NK-92 (cell line): ENCODE measurements around the gene PARVA.

ENCODE experiments used
- DNase-seq: peaks from one replicate; lab custom pipeline; 2025; ENCODE audit not compliant: unreplicated experiment; lab: John Stamatoyannopoulos, UW

The PARVA gene

GRCh38 chr11:12376259-12377081 is 901 bp upstream of the PARVA start:
- DNase-seq: no peak

- DNase-seq: no peak
Measured at GRCh38 chr11:12377824-12378593, 638 bp downstream of the PARVA start.

DNA sequence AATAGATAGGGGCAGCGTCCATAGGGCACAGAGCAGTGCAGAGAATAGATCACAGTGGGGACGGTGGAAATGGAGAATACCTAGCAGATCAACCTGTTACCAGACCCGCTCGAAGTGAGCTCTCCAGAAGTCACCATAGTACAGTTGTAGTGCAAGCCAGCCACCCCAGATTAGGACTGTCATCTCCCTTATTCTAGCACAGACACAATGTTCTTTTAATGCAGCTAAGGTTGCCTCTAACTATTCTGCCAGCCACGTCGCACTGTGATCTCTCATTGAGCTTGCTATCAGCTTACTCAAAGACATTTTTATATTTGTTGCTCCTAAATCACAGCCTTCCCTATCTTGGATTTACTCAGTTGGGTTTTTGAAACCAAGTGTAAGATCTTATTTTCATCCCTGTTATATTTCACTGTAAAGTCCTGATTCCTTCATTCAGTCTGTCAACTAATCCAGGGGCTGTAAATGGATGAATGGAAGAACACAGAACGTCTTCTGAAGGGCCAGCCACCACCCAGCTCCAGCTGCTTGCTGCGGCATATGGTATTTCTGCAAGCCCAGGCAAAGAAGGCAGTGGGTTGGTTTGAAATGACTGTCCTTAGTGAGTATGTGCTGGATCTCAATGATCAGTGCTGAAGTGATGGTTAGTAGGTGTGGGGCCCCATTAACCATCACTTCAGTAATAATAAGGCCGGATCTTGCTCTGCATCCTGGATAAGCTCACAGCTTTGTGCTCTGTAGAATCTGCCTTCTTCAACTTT is 3.4 kb downstream of the PARVA start:
- no peak for DNase-seq

GRCh38 chr11:12381875-12382274 is 4.5 kb downstream of the PARVA start:
- no peak for DNase-seq

- DNase-seq: no peak
Measured at GRCh38 chr11:12382451-12382850, 5.1 kb downstream of the PARVA start.

DNA sequence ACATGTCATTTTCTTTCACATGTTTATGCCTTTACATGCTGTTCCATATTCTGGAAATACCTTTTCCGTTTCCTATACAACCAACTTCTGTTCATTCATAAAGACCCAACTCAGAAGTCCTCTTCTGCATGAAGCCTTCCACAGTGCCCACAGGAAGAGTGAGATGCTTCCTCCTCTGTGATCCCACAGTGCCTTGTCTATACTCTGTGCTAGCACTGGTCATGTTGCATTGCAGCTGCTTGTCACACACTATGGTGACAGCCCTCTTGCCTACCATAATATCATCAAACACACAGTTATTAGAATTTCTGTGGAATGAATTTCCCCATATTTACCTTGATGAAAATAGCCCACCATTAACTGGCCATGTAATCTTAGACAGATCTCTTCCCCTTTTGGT is 8.9 kb downstream of the PARVA start:
- DNase-seq: no peak

DNA sequence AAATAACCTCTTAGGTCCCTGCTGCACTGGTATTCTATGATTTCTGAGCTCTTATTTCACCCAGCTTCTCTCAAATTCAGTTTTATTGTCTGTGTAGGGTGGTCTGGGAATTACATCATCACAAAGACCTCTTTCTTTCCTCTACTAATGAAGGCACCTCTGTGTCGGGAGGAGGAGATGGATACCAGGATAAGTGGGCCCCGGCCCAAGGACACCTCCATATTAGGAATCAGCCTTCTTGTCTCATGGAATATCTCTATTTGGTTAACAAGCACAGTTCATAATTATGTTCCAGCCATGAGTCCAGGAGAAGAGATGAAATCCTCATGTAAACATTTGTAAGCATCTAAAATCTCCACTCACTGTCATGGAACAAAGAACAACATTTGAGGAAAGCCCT is 9.4 kb downstream of the PARVA start:
- DNase-seq: no peak

GRCh38 chr11:12388173-12388572 is 10.8 kb downstream of the PARVA start:
- no peak for DNase-seq

- DNase-seq: no peak
Measured at GRCh38 chr11:12388939-12389670, 11.7 kb downstream of the PARVA start.

DNA sequence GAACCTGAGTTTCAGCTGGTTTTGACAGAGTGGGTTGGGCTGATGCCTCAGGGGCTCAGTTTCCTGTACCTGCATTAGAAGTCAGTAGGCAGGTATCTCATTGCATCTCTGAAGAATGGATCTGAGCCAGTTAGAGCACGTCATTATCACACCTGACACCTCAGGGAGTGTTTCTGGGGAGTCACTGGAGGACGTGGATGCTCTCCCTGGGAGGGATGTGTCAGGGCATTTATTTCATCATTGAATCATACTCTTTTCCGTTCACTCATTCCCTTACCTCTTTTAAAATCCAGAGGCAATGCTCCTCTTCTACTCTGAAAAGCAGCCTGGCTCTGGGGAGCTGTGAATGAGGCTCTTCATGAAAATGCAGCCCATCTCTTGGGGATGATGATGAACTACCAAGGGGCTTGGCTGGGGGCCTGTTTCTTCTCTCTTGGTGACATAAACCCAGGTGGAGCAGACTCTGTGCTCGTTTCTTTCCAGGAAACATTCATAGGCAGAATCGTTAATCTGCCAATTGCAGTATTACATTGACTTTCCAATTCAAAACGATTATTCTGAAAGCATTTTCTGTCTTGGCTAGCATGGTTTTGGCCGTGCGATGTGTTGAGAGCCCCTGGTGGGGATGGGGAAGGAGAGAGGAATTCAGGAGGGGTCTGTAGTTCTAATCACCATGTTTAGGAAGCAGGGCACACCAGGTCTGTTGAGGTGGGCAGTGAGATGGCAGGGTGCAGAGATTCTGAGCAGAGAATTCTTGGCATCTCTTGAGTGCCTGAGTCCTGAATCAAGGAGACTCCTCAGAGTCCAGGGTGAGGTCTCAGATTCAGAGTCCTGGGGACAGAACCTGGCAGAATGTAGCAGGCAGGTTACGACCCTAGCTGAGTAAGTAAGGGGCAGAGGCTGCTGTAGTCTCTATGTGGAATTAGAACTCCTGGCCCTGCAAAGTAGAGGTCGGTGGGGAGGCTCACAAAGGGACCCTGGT is 12.6 kb downstream of the PARVA start:
- DNase-seq: no peak

GRCh38 chr11:12390687-12391110 is 13.3 kb downstream of the PARVA start:
- DNase-seq: no peak

GRCh38 chr11:12392672-12393071 is 15.3 kb downstream of the PARVA start:
- DNase-seq: no peak

- no peak for DNase-seq
Measured at GRCh38 chr11:12393691-12394090, 16.3 kb downstream of the PARVA start.

GRCh38 chr11:12394601-12395000 is 17.2 kb downstream of the PARVA start:
- no peak for DNase-seq

DNA sequence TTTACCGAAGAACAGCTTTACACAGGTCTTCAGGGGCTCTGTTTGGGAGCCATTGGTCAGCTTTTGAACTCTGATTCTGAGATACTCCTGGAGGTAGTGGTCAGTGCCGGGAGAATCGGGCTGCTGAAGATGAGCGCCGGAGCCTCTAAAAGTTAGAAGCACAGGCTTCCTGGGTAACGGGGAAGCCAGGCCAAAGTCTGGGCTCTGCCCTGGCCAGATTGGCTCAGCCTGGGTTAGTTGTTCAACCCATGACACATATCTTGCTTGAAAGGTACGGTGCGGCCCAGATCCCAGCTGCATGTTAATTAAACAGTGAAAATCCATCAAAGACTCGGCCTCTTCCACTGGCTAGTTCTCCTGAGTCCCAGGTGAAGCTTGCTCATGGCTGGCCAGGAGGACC is 18.0 kb downstream of the PARVA start:
- no peak for DNase-seq

GRCh38 chr11:12397931-12398334 is 20.6 kb downstream of the PARVA start:
- DNase-seq: no peak

GRCh38 chr11:12399355-12399754 is 22.0 kb downstream of the PARVA start:
- no peak for DNase-seq

- no peak for DNase-seq
Measured at GRCh38 chr11:12402025-12402424, 24.7 kb downstream of the PARVA start.

- no peak for DNase-seq
Measured at GRCh38 chr11:12402691-12403120, 25.3 kb downstream of the PARVA start.
